IMR-90 (cell line): Measurements from ENCODE around the gene ANO7. TPM values are rescaled to one million over a fixed set of nuclear protein-coding genes. Genes with fewer than 3 reads are reported as not detected.

Experiments
- ATAC-seq: fragments of 200-7000 bp; cut with Tn5 transposase; 2 replicates; pipeline ENCODE4 v1.9.1; 2020; ENCODE audit warnings: low read depth, mild to moderate bottlenecking, moderate library complexity
- BruUV-seq: library from RNA; stranded (reverse); fragments of 400-500 nt; replicated peaks from 2 replicates; lab custom pipeline; 2021; lab: Mats Ljungman, UMichigan
- CTCF ChIA-PET: fragments of 300-600 bp; formaldehyde crosslinking; extraction: SDS; loops from one replicate; lab custom pipeline; 2021; ENCODE audit warnings: antibody characterized with exemption; lab: Yijun Ruan, JAX
- POLR2A ChIA-PET: fragments of 300-600 bp; sonication (Branson Sonifier 250); formaldehyde crosslinking; loops from one replicate; lab custom pipeline; 2022; ENCODE audit warnings: antibody characterized with exemption; ENCODE audit not compliant: unreplicated experiment; lab: Charles Lee
- DNase-seq: peaks from one replicate; pipeline ENCODE4 v3.0.0; 2013
- H2AFZ ChIP-seq: replicated peaks from 2 replicates; pipeline ENCODE3; 2013; ENCODE audit warnings: low read length, mild to moderate bottlenecking; ENCODE audit not compliant: poor library complexity
- H2AK5ac ChIP-seq: 2 replicates; pipeline ENCODE4 v1.6.1; 2013; ENCODE audit warnings: low read depth, low read length, inconsistent platforms
- H2AK9ac ChIP-seq: replicated peaks from 2 replicates; pipeline ENCODE3; 2013; ENCODE audit warnings: mild to moderate bottlenecking, low read depth, low read length, moderate library complexity; ENCODE audit not compliant: poor library complexity
- H2BK120ac ChIP-seq: 2 replicates; pipeline ENCODE4 v1.6.1; 2013; ENCODE audit warnings: low read depth, low read length, inconsistent platforms
- H2BK15ac ChIP-seq: 3 replicates; pipeline ENCODE4 v1.6.1; 2013; ENCODE audit warnings: low read depth, low read length, inconsistent platforms
- H2BK20ac ChIP-seq: 2 replicates; pipeline ENCODE4 v1.6.1; 2013; ENCODE audit warnings: low read depth, mild to moderate bottlenecking, inconsistent platforms, low read length, moderate library complexity
- H2BK5ac ChIP-seq: 2 replicates; pipeline ENCODE4 v1.6.1; 2013; ENCODE audit warnings: mild to moderate bottlenecking, low read depth, low read length, inconsistent platforms; ENCODE audit not compliant: poor library complexity, severe bottlenecking
- H3K14ac ChIP-seq: replicated peaks from 2 replicates; pipeline ENCODE4 v1.6.1; 2013; ENCODE audit warnings: low read depth, low read length, inconsistent platforms
- H3K18ac ChIP-seq: 2 replicates; pipeline ENCODE4 v1.6.1; 2013; ENCODE audit warnings: low read depth, low read length, control low read depth
- H3K23ac ChIP-seq: 2 replicates; pipeline ENCODE4 v1.6.1; 2013; ENCODE audit warnings: low read depth, low read length, inconsistent platforms
- H3K27ac ChIP-seq: 2 replicates; pipeline ENCODE4 v1.5.1; 2013; ENCODE audit warnings: mild to moderate bottlenecking, control low read depth, low read length; ENCODE audit not compliant: insufficient read depth
- H3K27me3 ChIP-seq: 2 replicates; pipeline ENCODE4 v1.6.1; 2013; ENCODE audit warnings: low read length; ENCODE audit not compliant: control insufficient read depth, insufficient read depth
- H3K36me3 ChIP-seq: 2 replicates; pipeline ENCODE4 v1.6.1; 2013; ENCODE audit warnings: low read length, mixed read lengths; ENCODE audit not compliant: control insufficient read depth, insufficient read depth
- H3K4ac ChIP-seq: 2 replicates; pipeline ENCODE4 v1.6.1; 2013; ENCODE audit warnings: low read depth, low read length, inconsistent platforms
- H3K4me1 ChIP-seq: 2 replicates; pipeline ENCODE4 v1.6.1; 2013; ENCODE audit warnings: low read length, mixed read lengths; ENCODE audit not compliant: control insufficient read depth, insufficient read depth
- H3K4me2 ChIP-seq: 2 replicates; pipeline ENCODE4 v1.6.1; 2013; ENCODE audit warnings: low read depth, mild to moderate bottlenecking, control low read depth, low read length, moderate library complexity
- H3K4me3 ChIP-seq: 2 replicates; pipeline ENCODE4 v1.5.1; 2013; ENCODE audit warnings: low read depth, mild to moderate bottlenecking, control low read depth, low read length, moderate library complexity; ENCODE audit not compliant: insufficient read depth
- H3K56ac ChIP-seq: 2 replicates; pipeline ENCODE4 v1.6.1; 2013; ENCODE audit warnings: low read length, inconsistent platforms; ENCODE audit not compliant: insufficient read depth; ENCODE audit errors: extremely low read depth
- H3K79me1 ChIP-seq, 2 experiments: 2 replicates each; pipeline ENCODE4 v1.6.1; 2013; ENCODE audit warnings: low read length in 2 of 2, inconsistent platforms in 1 of 2, low read depth in 1 of 2
- H3K9ac ChIP-seq: 2 replicates; pipeline ENCODE4 v1.6.1; 2013; ENCODE audit warnings: low read depth, low read length, control low read depth
- H3K9me1 ChIP-seq: 2 replicates; pipeline ENCODE4 v1.6.1; 2013; ENCODE audit warnings: low read length, inconsistent platforms; ENCODE audit not compliant: insufficient read depth
- H3K9me3 ChIP-seq: 2 replicates; pipeline ENCODE4 v1.6.1; 2013; ENCODE audit warnings: low read length; ENCODE audit not compliant: control insufficient read depth, insufficient read depth
- H4K20me1 ChIP-seq: 2 replicates; pipeline ENCODE4 v1.6.1; 2013; ENCODE audit warnings: low read length, inconsistent platforms; ENCODE audit not compliant: insufficient read depth
- H4K5ac ChIP-seq: 2 replicates; pipeline ENCODE4 v1.6.1; 2013; ENCODE audit warnings: mild to moderate bottlenecking, low read depth, low read length, control low read depth
- H4K8ac ChIP-seq, 2 experiments: 2 replicates each; pipeline ENCODE4 v1.6.1; 2013; ENCODE audit warnings: low read depth in 2 of 2, low read length in 2 of 2, control low read depth in 1 of 2, inconsistent platforms in 1 of 2
- H4K91ac ChIP-seq: 2 replicates; pipeline ENCODE4 v1.6.1; 2013; ENCODE audit warnings: low read depth, low read length, inconsistent platforms; ENCODE audit not compliant: insufficient read depth
- POLR2A ChIP-seq: IDR thresholded peaks from 2 replicates; pipeline ENCODE4 v1.6.1; 2012; ENCODE audit warnings: mild to moderate bottlenecking, low read depth, low read length
- WGBS, 2 experiments: methylation state at CpG; one replicate each; pipeline versions ENCODE4 v1.1.5 to v1.1.7; 2013; ENCODE audit warnings: missing lambda C conversion rate in 2 of 2; ENCODE audit not compliant: insufficient read length in 1 of 2; ENCODE audit errors: extremely low coverage in 2 of 2; 5-methylcytosine and 5-hydroxymethylcytosine counted together
- dilution Hi-C: fragments of 300-500 bp; cut with HindIII; formaldehyde crosslinking; loops from one replicate; pipeline ENCODE4 v1.14.3; 2018; ENCODE audit warnings: low sequenced_read_pairs; ENCODE audit not compliant: unreplicated experiment
- in situ Hi-C: fragments of 300-500 bp; cut with MboI; formaldehyde crosslinking; loops from 3 replicates; pipeline ENCODE4 v1.14.3; 2019; ENCODE audit warnings: low sequenced_read_pairs, inconsistent platforms, mixed read lengths
- intact Hi-C: fragments of 100-400 bp; cut with micrococcal nuclease; formaldehyde crosslinking; loops from 2 replicates; pipeline ENCODE4 v1.10.0; 2022
- polyA plus RNA-seq, 3 experiments: library from polyadenylated mRNA; depleted of rRNA; stranded (reverse); fragments of >200 nt; gene quantifications; 2 replicates each; pipeline ENCODE4 v1.2.3, GENCODE V29; 2012; ENCODE audit warnings: low replicate concordance in 1 of 3
- total RNA-seq: library from RNA; depleted of rRNA; stranded (reverse); fragments of >200 nt; gene quantifications from 2 replicates; pipeline ENCODE4 v1.2.3, GENCODE V29; 2012

The ANO7 gene
- total and polyA plus RNA-seq, 2 of the 4 experiments (the other 2 are of a cell fraction), result 0.36 to 3.4 TPM

DNA sequence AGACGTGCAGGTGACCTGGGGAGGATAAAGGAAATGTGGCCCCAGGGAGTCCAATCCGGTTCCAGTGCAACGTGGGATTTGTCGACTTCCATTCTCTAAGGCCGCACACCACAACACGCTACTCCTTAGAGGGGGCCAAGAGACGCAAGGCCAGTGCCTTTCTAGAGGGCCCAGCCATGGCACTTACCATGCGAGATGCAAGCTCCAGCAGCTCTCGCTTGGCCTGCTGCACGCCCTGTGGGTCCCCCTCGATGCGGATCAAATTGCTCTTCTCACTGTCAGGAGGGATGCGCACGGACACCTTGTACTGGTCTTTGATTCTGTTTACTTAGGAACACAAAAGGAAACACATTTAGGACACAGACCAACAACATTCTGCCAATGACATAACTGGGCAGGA lies 61.2 kb downstream of the ANO7 start:
- BruUV-seq, result no TSS peak
- H3K23ac ChIP-seq, result no peak overlapping the region

More for the DNA sequence above, 61.2 kb downstream of the ANO7 start:
- Histone ChIP-seq H3K56ac (no peak overlapping the region), H3K4ac (no peak overlapping the region), H3K36me3 (peaks cover 87% of the 10 kb centered on the region), H3K27me3 (no peaks in the 10 kb centered on the region), H3K4me1 (no peaks in the 10 kb centered on the region), H3K9ac (no peak overlapping the region), H2BK20ac (no peak overlapping the region), H3K9me3 (no peaks in the 10 kb centered on the region), H4K8ac (no peak overlapping the region), H4K91ac (no peak overlapping the region), H2BK5ac (no peak overlapping the region), H4K5ac (no peak overlapping the region), H2AFZ (no peak overlapping the region), H2AK9ac (no peak overlapping the region), H3K9me1 (peaks cover 4% of the 10 kb centered on the region), H2BK15ac (no peak overlapping the region), H3K4me2 (no peak overlapping the region), H4K20me1 (peaks cover 88% of the 10 kb centered on the region), H3K4me3 (no peak overlapping the region), H3K18ac (no peak overlapping the region), H2BK120ac (no peak overlapping the region), H2AK5ac (no peak overlapping the region), H3K14ac (no peak overlapping the region), H3K27ac (no peak overlapping the region), H3K79me1 (peaks cover 33 to 80% of the 10 kb centered on the region in 2 experiments)
- DNase-seq (no peak), ATAC-seq (no peak)
- ChIA-PET CTCF (no interaction called here), POLR2A (no interaction called here)
- dilution Hi-C loops, result no loop called here
- 100% methylated on average over 3 of the region's 14 CpGs; no CpG with 5 or more reads in 1 of the 2 experiments for WGBS, 2 experiments
- no peak for TF ChIP-seq POLR2A
- in situ Hi-C loops, result no loop called here
- intact Hi-C loops, result no loop called here
